ENCODE data around the gene UBE2M.
"Not testable (repeated sequence)": the region's sequence is repeated elsewhere in the genome, so short reads cannot be mapped to it uniquely, and the experiment has no call there.

The UBE2M gene

GRCh38 chr19:58513694-58514563 lies 44.5 kb downstream of the UBE2M start:
- Histone ChIP-seq H3K36me3 (peaks cover 7% of the 10 kb centered on the region; the same call in 1 of the 2 replicates), H3K27me3 (no peaks in the 10 kb centered on the region), H3K4me1 (no peaks in the 10 kb centered on the region; the same call in 1 of the 2 replicates), H3K4me3 (ENCODE audit: low read depth, low read length) (peak overlapping the region; percentile 58), H3K9me3 (no peaks in the 10 kb centered on the region)
- DNase-seq: peak; percentile 96
- TF ChIP-seq CTCF (IDR thresholded peaks at IDR 0.05; ENCODE audit: low read depth, low read length): peak; percentile 72

- Histone ChIP-seq H3K36me3 (peaks cover 7% of the 10 kb centered on the region; the same call in 1 of the 2 replicates), H3K4me3 (ENCODE audit: low read depth, low read length) (no peak overlapping the region), H3K4me1 (no peaks in the 10 kb centered on the region; the same call in 1 of the 2 replicates), H3K27me3 (no peaks in the 10 kb centered on the region), H3K9me3 (no peaks in the 10 kb centered on the region)
- TF ChIP-seq CTCF (IDR thresholded peaks at IDR 0.05; ENCODE audit: low read depth, low read length): no peak
- DNase-seq: no peak
Observed at GRCh38 chr19:58513213-58513693, 45.2 kb downstream of the UBE2M start.

- Histone ChIP-seq H3K9me3 (no peaks in the 10 kb centered on the region), H3K36me3 (peaks cover 3% of the 10 kb centered on the region; the same call in 1 of the 2 replicates), H3K4me1 (no peaks in the 10 kb centered on the region; the same call in 1 of the 2 replicates), H3K4me3 (ENCODE audit: low read depth, low read length) (no peak within 1 kb of the TSS), H3K27me3 (no peaks in the 10 kb centered on the region)
- no peak for TF ChIP-seq CTCF (IDR thresholded peaks at IDR 0.05; ENCODE audit: low read depth, low read length)
- DNase-seq: no peak
Observed at GRCh38 chr19:58511353-58512208, 46.8 kb downstream of the UBE2M start, which contains the start of gene SLC27A5. SLC27A5 (minus strand) TSS chr19:58511992; CDS start chr19:58511955, 37 bp downstream.

- no peak for TF ChIP-seq CTCF (IDR thresholded peaks at IDR 0.05; ENCODE audit: low read depth, low read length)
- H3K36me3 ChIP-seq: no peaks in the 10 kb centered on the region
- DNase-seq: no peak
- no peaks in the 10 kb centered on the region for H3K9me3 ChIP-seq
- no peak overlapping the region for H3K4me3 ChIP-seq (ENCODE audit: low read depth, low read length)
- no peaks in the 10 kb centered on the region for H3K27me3 ChIP-seq
- no peaks in the 10 kb centered on the region; the same call in 1 of the 2 replicates for H3K4me1 ChIP-seq
Observed at GRCh38 chr19:58510084-58510862, 48.1 kb downstream of the UBE2M start.

GRCh38 chr19:58509731-58510083 lies 48.7 kb downstream of the UBE2M start:
- Histone ChIP-seq H3K4me3 (ENCODE audit: low read depth, low read length) (no peak overlapping the region), H3K9me3 (no peaks in the 10 kb centered on the region), H3K36me3 (no peaks in the 10 kb centered on the region), H3K27me3 (no peaks in the 10 kb centered on the region), H3K4me1 (no peaks in the 10 kb centered on the region; the same call in 1 of the 2 replicates)
- TF ChIP-seq CTCF (IDR thresholded peaks at IDR 0.05; ENCODE audit: low read depth, low read length): no peak
- no peak for DNase-seq

GRCh38 chr19:58507602-58508223 lies 50.7 kb downstream of the UBE2M start:
- H3K36me3 ChIP-seq; DNase-seq; H3K9me3 ChIP-seq; H3K27me3 ChIP-seq; H3K4me1 ChIP-seq; H3K4me3 ChIP-seq (ENCODE audit: low read depth, low read length): not testable (repeated sequence)
